ENCODE measurements around the gene GUCA1C. TPM values are rescaled to one million over a fixed set of nuclear protein-coding genes. Genes with fewer than 3 reads are reported as not detected.

Gene GUCA1C
- total RNA-seq, 1 donor from 2014 or later: not detected

GRCh38 chr3:108887121-108887520 is 66.6 kb downstream of the GUCA1C start:
- peaks cover 7% of the 10 kb centered on the region for H3K4me1 Mint-ChIP-seq
- peak; percentile 12 for DNase-seq
- H3K27ac Mint-ChIP-seq: no peak overlapping the region
- H3K36me3 Mint-ChIP-seq (ENCODE audit: low read depth): peaks cover 2% of the 10 kb centered on the region
- H3K4me3 Mint-ChIP-seq: no peak overlapping the region
- intact Hi-C loops (cut with micrococcal nuclease): no loop called here
- H3K9me3 Mint-ChIP-seq: peaks cover 3% of the 10 kb centered on the region
- H3K27me3 Mint-ChIP-seq: no peaks in the 10 kb centered on the region

DNA sequence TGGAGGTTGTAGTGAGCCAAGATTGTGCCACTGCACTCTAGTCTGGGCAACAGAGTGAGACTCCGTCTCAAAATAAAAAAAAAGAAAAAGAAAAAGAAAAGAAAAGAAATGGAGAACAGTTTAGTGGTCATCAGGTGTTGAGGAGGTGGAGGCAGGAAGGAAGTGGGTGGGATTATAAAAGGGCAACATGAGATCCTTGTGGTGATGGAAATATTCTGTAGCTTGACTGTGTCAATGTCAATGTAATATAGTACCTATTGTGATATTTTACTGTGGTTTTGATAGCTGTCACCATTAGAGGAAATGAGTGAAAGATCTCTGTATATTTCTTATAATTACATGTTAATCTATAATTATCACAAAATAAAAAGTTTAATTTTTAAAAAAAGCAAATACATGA is 70.3 kb downstream of the GUCA1C start:
- intact Hi-C loops (cut with micrococcal nuclease): loop anchor here (2.0 kb wide), 1 partner anchor 21 kb away; no protein-coding TSS in a partner anchor
- peaks cover 12% of the 10 kb centered on the region for H3K9me3 Mint-ChIP-seq
- no peak overlapping the region for H3K4me3 Mint-ChIP-seq
- H3K27me3 Mint-ChIP-seq: no peaks in the 10 kb centered on the region
- DNase-seq: peak; percentile 51
- peaks cover 10% of the 10 kb centered on the region for H3K4me1 Mint-ChIP-seq
- peaks cover 7% of the 10 kb centered on the region for H3K36me3 Mint-ChIP-seq (ENCODE audit: low read depth)
- no peak overlapping the region for H3K27ac Mint-ChIP-seq

DNA sequence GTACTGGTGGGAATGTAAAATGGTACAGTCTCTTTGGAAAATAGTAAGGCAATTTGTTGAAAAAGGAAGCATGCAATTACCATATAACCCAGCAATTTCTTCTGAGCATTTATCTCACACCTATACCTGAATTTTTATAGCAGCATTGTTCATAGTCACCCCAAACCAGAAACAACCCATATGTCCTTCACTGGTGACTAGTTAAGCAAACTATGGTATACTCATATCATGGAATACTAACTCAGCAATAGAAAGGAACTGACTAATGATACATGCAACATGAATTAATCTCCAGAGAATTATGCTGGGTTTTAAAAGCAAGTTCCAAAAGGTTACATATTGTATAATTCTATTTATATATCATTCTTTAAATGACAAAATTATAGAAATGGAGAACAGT is 70.9 kb downstream of the GUCA1C start:
- H3K9me3 Mint-ChIP-seq: peaks cover 12% of the 10 kb centered on the region
- no peak overlapping the region for H3K27ac Mint-ChIP-seq
- no peaks in the 10 kb centered on the region for H3K27me3 Mint-ChIP-seq
- peaks cover 6% of the 10 kb centered on the region for H3K36me3 Mint-ChIP-seq (ENCODE audit: low read depth)
- H3K4me1 Mint-ChIP-seq: peaks cover 10% of the 10 kb centered on the region
- intact Hi-C loops (cut with micrococcal nuclease): loop anchor here (2.0 kb wide), 1 partner anchor 20 kb away; no protein-coding TSS in a partner anchor
- H3K4me3 Mint-ChIP-seq: no peak overlapping the region
- no peak for DNase-seq

DNA sequence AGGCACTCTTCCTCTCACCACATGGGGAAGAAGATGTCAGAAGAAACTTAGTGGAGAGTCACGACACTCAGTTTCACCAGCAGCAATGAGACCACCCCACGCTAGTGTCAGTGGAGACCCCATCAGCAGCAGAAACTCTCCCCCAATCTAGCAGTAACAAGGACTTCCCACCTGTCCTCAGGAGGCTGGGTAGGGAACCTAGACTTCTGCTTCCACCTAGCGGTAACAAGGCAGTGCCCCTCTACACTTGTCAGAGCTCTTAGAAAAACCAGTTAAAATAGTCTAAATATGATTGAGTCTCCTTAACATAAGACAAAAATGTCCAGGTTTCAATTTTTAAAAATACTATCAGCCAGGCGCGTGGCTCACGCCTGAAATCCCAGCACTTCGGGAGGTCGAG is 73.8 kb downstream of the GUCA1C start:
- H3K4me3 Mint-ChIP-seq: no peak overlapping the region
- H3K36me3 Mint-ChIP-seq (ENCODE audit: low read depth): peaks cover 12% of the 10 kb centered on the region

DNA sequence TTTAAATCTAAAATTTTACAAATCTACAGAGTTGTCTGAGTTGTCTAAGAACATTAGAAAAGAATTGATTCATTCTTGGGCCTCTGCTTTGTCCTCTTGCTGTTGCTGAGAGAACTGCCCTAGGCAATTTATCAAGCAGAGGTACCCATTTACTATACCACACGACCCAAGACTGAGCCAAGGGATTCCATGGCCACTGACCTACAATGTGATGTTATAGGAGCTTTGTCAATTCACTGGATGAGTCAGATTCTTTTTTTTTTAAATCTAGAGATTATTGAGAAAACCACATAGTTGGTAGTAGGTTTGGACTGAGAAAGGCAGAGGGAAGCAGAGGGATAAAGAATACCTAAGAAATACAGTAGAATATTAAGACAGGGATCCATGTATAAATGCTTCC is 75.8 kb downstream of the GUCA1C start:
- H3K9me3 Mint-ChIP-seq: peaks cover 12% of the 10 kb centered on the region
- H3K4me1 Mint-ChIP-seq: peaks cover 6% of the 10 kb centered on the region
- DNase-seq: peak; percentile 8
- H3K36me3 Mint-ChIP-seq (ENCODE audit: low read depth): peaks cover 16% of the 10 kb centered on the region
- H3K27ac Mint-ChIP-seq: no peak overlapping the region
- H3K4me3 Mint-ChIP-seq: no peak overlapping the region
- intact Hi-C loops (cut with micrococcal nuclease): no loop called here
- H3K27me3 Mint-ChIP-seq: no peaks in the 10 kb centered on the region

More for the DNA sequence above, 73.8 kb downstream of the GUCA1C start:
- Mint-ChIP-seq H3K9me3 (peaks cover 12% of the 10 kb centered on the region), H3K27ac (no peak overlapping the region), H3K4me1 (peaks cover 12% of the 10 kb centered on the region), H3K27me3 (no peaks in the 10 kb centered on the region)
- DNase-seq: peak; percentile 56
- intact Hi-C loops (cut with micrococcal nuclease): no loop called here

DNA sequence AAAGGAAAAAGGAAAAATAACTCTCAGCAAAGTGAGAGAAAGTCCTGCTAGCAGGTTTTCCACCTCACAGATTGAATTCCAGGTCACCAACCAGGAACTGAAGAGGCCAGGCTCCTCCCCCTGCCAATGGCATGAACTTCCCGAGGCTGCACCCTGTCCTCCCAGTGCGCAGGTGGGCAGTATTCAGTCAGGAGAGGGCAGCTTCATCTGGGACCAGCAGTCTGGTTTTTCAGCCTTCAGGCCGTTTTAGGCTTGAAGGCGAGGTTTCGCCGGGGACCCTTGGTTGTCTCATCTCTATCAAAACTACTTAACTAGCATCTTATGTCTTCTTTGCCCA is 89.9 kb downstream of the GUCA1C start:
- Mint-ChIP-seq H3K27ac (no peak overlapping the region), H3K9me3 (peaks cover 6% of the 10 kb centered on the region), H3K27me3 (no peaks in the 10 kb centered on the region), H3K4me1 (peaks cover 38% of the 10 kb centered on the region), H3K36me3 (ENCODE audit: low read depth) (peaks cover 56% of the 10 kb centered on the region), H3K4me3 (no peak overlapping the region)
- intact Hi-C loops (cut with micrococcal nuclease): loop anchor here (1.0 to 5.0 kb wide), 4 partner anchors 19 to 41 kb away; partner anchors contain the start of gene TRAT1
- DNase-seq: no peak

GRCh38 chr3:108862865-108863798 is 90.5 kb downstream of the GUCA1C start:
- no peaks in the 10 kb centered on the region for H3K27me3 Mint-ChIP-seq
- peaks cover 42% of the 10 kb centered on the region for H3K4me1 Mint-ChIP-seq
- H3K4me3 Mint-ChIP-seq: peak overlapping the region; percentile 63
- peaks cover 6% of the 10 kb centered on the region for H3K9me3 Mint-ChIP-seq
- peaks cover 62% of the 10 kb centered on the region for H3K36me3 Mint-ChIP-seq (ENCODE audit: low read depth)
- intact Hi-C loops (cut with micrococcal nuclease): loop anchor here (1.0 to 5.0 kb wide), 4 partner anchors 20 to 41 kb away; partner anchors contain the start of gene TRAT1
- DNase-seq: peak; percentile 69
- peak overlapping the region; percentile 99 for H3K27ac Mint-ChIP-seq

GRCh38 chr3:108861401-108861800 is 92.3 kb downstream of the GUCA1C start:
- no peak for DNase-seq
- Mint-ChIP-seq H3K4me1 (peaks cover 48% of the 10 kb centered on the region), H3K4me3 (no peak overlapping the region), H3K27ac (peak overlapping the region; percentile 39), H3K36me3 (ENCODE audit: low read depth) (peaks cover 70% of the 10 kb centered on the region), H3K27me3 (no peaks in the 10 kb centered on the region), H3K9me3 (peaks cover 6% of the 10 kb centered on the region)
- intact Hi-C loops (cut with micrococcal nuclease): loop anchor here (5.0 kb wide), 2 partner anchors 39 to 41 kb away; partner anchors contain the start of gene TRAT1

Other genes with a start within 250 kb of the GUCA1C start
- not detected in 2 replicates for gene RETNLB, start 196.5 kb downstream of the GUCA1C start, total RNA-seq
- 61.0 and 66.6 TPM in 2 replicates for gene TRAT1, start 131.1 kb downstream of the GUCA1C start, total RNA-seq
- gene MORC1, start 164.3 kb upstream of the GUCA1C start, total RNA-seq: not detected in 2 replicates
- not detected in 2 replicates for gene C3orf85, start 182.8 kb upstream of the GUCA1C start, total RNA-seq